ENCODE data around the gene PDE2A.

Gene PDE2A

DNA sequence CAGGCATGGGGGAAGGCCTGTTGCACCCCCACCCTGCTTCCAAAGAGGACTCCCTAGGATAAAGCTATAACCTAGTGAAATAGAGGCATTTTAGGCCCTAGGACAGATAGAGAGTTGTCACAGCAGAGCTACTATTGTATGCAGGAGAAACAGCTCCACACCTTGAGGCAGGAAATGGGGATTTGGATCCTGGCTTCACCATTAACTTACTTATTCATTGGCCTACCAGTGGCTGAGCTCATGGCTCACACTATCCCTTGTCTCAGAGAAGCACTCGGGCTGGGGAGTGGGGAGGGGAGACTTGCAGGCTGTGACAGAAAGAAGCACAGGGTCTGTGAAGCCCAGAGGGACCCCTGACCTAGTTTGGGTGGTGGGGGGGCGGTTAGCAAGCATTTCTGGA is 999 bp upstream of the PDE2A start:
- POLR2A ChIA-PET (ENCODE audit: low non-redundant PET), result no interaction called here
- H3K27ac ChIP-seq, result no peak overlapping the region
- DNase-seq (ENCODE audit: low spot score), result no peak
- CTCF ChIA-PET, result interaction anchor here (0.6 to 3.1 kb wide), 5 partner anchors 8 to 568 kb away, joined by 3 to 17 read pairs (median 3); no protein-coding TSS in a partner anchor
- TF ChIP-seq, protein P1, sequence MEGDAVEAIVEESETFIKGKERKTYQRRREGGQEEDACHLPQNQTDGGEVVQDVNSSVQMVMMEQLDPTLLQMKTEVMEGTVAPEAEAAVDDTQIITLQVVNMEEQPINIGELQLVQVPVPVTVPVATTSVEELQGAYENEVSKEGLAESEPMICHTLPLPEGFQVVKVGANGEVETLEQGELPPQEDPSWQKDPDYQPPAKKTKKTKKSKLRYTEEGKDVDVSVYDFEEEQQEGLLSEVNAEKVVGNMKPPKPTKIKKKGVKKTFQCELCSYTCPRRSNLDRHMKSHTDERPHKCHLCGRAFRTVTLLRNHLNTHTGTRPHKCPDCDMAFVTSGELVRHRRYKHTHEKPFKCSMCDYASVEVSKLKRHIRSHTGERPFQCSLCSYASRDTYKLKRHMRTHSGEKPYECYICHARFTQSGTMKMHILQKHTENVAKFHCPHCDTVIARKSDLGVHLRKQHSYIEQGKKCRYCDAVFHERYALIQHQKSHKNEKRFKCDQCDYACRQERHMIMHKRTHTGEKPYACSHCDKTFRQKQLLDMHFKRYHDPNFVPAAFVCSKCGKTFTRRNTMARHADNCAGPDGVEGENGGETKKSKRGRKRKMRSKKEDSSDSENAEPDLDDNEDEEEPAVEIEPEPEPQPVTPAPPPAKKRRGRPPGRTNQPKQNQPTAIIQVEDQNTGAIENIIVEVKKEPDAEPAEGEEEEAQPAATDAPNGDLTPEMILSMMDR (conservative IDR thresholded peaks at IDR 0.05; ENCODE audit: low read depth), result no peak

DNA sequence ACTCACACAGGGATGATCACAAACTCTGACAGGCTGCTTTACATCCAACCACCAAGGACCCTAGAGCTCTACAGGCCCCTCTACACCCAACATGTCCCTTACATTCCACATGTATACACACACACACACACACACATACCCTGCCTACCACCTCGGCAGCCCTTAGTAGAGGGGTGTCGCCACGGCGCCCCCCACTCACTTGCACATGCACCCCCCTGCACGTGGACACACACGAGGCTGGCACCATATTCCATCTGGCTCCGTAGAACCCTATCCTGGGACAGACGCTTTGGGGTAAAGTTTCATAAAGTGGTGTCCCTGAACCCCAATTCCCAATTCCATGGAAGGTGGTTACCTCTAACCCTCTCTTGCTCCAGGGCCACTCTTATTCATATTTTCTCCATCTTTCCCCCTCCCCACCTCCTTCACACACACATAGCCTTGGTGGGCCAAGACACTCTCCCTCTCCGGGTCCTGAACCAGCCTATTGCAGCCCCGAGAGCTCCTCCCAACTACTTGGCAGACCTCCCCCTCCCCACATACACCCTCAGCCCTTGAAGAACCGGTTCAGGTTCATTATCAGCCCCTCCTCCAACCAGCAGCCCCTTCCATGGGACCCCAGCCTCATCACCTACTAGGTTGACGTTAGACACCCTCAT is 809 bp downstream of the PDE2A start:
- CTCF ChIA-PET, result interaction anchor here (3.1 kb wide), 1 partner anchor 10 kb away, joined by 17 read pairs; no protein-coding TSS in a partner anchor
- POLR2A ChIA-PET (ENCODE audit: low non-redundant PET), result no interaction called here

DNA sequence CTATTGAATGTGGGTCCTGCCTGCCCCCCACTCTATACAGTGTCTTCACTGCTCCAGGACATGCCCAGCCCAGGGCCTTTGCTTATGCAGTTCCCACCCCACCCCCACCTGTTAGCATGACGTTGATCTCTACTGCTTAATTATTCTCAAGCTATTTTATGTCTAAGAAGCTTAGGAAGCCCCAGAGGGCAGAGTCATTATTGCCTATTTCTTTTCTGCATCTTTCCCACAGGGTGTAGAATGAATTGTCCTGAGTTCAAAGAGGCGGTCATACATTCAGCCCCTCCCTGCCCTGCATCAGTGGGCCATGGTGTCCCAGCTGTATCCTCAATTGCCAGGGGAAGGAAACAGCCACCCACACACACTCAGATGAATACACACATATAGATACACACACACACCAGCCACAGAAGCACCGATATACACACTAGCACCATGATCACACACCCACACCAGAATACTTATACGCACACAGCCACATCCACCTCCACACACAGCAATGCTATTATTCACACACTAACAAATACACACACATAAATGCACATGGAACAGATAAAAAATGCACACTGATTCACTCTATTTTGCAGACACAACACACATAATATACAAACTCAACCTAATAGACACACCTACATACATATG is 1.5 kb downstream of the PDE2A start:
- TF ChIP-seq, protein P1 (conservative IDR thresholded peaks at IDR 0.05; ENCODE audit: low read depth), result no peak
- H3K27ac ChIP-seq, result no peak overlapping the region
- CTCF ChIA-PET, result interaction anchor here (1.1 kb wide), 1 partner anchor 201 kb away, joined by 3 read pairs; no protein-coding TSS in a partner anchor
- DNase-seq (ENCODE audit: low spot score), result no peak
- POLR2A ChIA-PET (ENCODE audit: low non-redundant PET), result interaction anchor here (0.6 kb wide), 1 partner anchor 197 kb away, joined by 4 read pairs; no protein-coding TSS in a partner anchor

More for the DNA sequence above, 809 bp downstream of the PDE2A start:
- no peak for DNase-seq (ENCODE audit: low spot score)
- H3K27ac ChIP-seq, result no peak overlapping the region
- TF ChIP-seq, protein P1 (conservative IDR thresholded peaks at IDR 0.05; ENCODE audit: low read depth), result no peak

DNA sequence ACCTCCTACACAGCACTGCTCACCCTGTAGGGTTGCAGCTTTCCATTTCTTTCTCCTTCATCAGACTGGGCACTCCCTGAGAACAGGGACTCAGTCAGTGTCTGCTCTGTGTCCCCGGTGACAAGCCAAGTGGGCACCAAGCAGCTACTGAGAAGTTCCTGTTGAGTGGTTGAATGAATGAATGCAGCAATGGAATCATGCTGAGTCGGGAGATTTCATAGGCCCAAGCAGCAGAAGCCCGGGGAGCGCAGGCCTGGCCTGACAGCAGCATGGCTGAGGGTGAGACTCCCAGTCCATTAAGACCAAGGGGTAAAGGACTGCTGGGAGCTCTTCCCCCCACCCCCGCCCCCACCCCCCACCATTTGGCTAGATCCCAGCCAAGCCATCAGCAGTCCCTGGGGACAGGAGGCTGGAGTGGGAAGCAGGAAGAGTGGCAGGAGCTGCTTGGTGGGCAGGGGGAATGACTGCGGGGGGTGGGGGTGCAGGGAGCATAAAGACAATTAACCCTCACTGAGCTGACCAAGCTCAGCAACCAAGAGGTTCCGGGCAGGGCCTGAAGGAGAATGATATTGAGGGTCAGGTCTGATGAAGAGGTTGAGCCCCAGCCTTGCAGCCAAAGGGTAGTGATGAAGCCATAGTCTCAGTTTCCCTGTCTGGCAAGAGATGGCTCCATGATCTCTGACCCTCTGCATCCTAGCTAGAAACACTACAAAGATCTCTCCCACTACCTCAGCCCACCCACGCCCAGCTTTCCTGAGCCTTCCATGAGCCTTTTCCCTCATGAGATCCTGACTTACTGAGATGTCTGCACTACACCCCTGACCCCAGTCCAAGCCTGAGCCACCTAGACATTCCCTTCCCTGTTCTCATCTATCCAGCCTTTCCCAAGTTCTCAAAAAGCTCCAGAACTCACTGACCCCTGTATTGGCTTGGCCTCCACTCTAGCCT is 2.8 kb downstream of the PDE2A start:
- no peak overlapping the region for H3K27ac ChIP-seq
- DNase-seq (ENCODE audit: low spot score), result no peak
- ChIA-PET CTCF (interaction anchor here (0.6 to 1.1 kb wide), 3 partner anchors 13 to 454 kb away, joined by 3 to 5 read pairs (median 3); no protein-coding TSS in a partner anchor), POLR2A (ENCODE audit: low non-redundant PET) (no interaction called here)
- TF ChIP-seq, protein P1 (conservative IDR thresholded peaks at IDR 0.05; ENCODE audit: low read depth), result no peak

DNA sequence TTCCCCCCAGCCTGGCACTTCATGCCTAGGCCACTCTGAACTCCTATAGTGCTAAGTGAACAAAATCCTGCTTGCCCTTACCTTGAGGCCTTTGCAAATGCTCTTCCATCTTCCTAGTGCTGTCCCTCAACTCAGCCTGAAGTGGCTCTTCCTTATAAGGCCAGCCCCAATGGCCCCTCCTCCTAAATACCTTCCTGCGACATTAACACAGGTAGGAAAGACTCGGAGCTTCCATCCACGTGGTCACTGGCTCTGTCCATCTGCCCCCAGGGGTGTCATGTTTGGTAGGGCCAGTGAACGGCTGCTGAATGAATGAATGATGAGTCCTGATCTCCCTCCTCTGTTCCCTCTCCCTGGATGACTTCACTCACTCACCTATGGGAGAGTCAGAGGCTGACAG is 4.2 kb downstream of the PDE2A start:
- TF ChIP-seq, protein P1 (conservative IDR thresholded peaks at IDR 0.05; ENCODE audit: low read depth), result no peak
- H3K27ac ChIP-seq, result no peak overlapping the region
- DNase-seq (ENCODE audit: low spot score), result no peak
- ChIA-PET POLR2A (ENCODE audit: low non-redundant PET) (no interaction called here), CTCF (no interaction called here)

DNA sequence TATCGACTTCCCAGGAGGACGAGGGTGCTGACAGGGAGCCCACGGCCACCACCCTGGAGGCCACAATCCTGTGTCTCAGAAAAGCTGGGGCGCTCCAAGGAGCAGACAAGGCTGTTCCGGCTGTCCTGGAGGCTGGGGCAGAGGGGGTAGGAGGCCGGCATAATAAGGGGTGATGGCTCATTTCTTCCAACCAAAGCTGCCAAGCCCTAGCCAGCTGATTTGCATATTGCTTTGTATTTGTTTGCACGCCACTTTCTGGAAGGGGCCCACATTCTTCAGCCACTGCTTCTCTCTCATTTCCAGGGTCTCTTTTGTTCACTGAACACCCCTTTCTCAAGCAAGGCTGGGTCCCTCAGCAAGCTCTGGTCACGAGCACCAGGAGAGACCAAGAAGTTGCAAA is 4.7 kb downstream of the PDE2A start:
- TF ChIP-seq, protein P1 (conservative IDR thresholded peaks at IDR 0.05; ENCODE audit: low read depth), result no peak
- ChIA-PET CTCF (no interaction called here), POLR2A (ENCODE audit: low non-redundant PET) (no interaction called here)
- H3K27ac ChIP-seq, result no peak overlapping the region
- no peak for DNase-seq (ENCODE audit: low spot score)
